Esophagus muscularis mucosa (tissue), 4 donors: Measurements from ENCODE around the gene SPPL3. TPM values are rescaled to one million over a fixed set of nuclear protein-coding genes. Genes with fewer than 3 reads are reported as not detected.
"Not testable (repeated sequence)": the region's sequence is repeated elsewhere in the genome, so short reads cannot be mapped to it uniquely, and the experiment has no call there.

ENCODE experiments used
- DNase-seq: peaks from one replicate; pipeline ENCODE4 v3.0.0-alpha.2; 2017; ENCODE audit errors: extremely low spot score
- H3K27ac ChIP-seq, 4 donors: fragments of 200-600 bp; sonication (generic); replicated peaks in 1 of 4; 1 replicate in 3 of 4; 2 replicates in 1 of 4; pipeline ENCODE4 v1.5.1; 2016 to 2019; ENCODE audit warnings: mild to moderate bottlenecking in 1 of 4
- H3K27me3 ChIP-seq, 4 donors: fragments of 200-600 bp; sonication (generic); one replicate each; pipeline versions ENCODE4 v1.5.1 to v1.6.0; 2016 to 2019
- H3K36me3 ChIP-seq, 4 donors: fragments of 200-600 bp; sonication (generic); one replicate each; pipeline ENCODE4 v1.5.1; 2016 to 2019
- H3K4me1 ChIP-seq, 4 donors: fragments of 200-600 bp; sonication (generic); one replicate each; pipeline ENCODE4 v1.5.1; 2016 to 2019
- H3K4me3 ChIP-seq, 4 donors: fragments of 200-600 bp; sonication (generic); 1 replicate in 2 of 4; 2 replicates in 2 of 4; pipeline ENCODE4 v1.5.1; 2016 to 2019; ENCODE audit warnings: mild to moderate bottlenecking in 4 of 4, moderate library complexity in 1 of 4
- H3K9me3 ChIP-seq, 4 donors: fragments of 200-600 bp; sonication (generic); 1 replicate in 3 of 4; 2 replicates in 1 of 4; pipeline ENCODE4 v1.5.1; 2016 to 2019
- CTCF ChIP-seq, 3 experiments: fragments of 200-600 bp in 2 of 3; fragments of 450-650 bp in 1 of 3; sonication (generic) in 2 of 3; IDR thresholded peaks; one replicate each; pipeline ENCODE4 v1.5.1; 2017 to 2019; ENCODE audit warnings: antibody characterized with exemption in 3 of 3, mild to moderate bottlenecking in 2 of 3, moderate library complexity in 1 of 3
- EP300 ChIP-seq: sonication (generic); formaldehyde crosslinking; IDR thresholded peaks from one replicate; pipeline ENCODE4 v1.6.1; 2017; ENCODE audit warnings: antibody characterized with exemption
- POLR2A ChIP-seq: fragments of 450-650 bp; IDR thresholded peaks from one replicate; pipeline ENCODE4 v1.6.1; 2017; ENCODE audit warnings: antibody characterized with exemption, moderate library complexity, mild to moderate bottlenecking, low read depth
- POLR2AphosphoS5 ChIP-seq, 2 donors: sonication (generic); formaldehyde crosslinking; IDR thresholded peaks; one replicate each; pipeline ENCODE4 v1.6.1; 2017; ENCODE audit warnings: antibody characterized with exemption in 2 of 2
- WGBS: methylation state at CpG from one replicate; pipeline ENCODE4 v1.1.5; 2018; 5-methylcytosine and 5-hydroxymethylcytosine counted together
- intact Hi-C: fragments of 100-400 bp; cut with DNase I; formaldehyde crosslinking; loops from one replicate; pipeline ENCODE4 v1.15.1; 2023
- total RNA-seq, 4 donors: library from RNA; depleted of rRNA; stranded (reverse); fragments of >200 nt; gene quantifications; one replicate each; pipeline versions ENCODE4 v1.1.0 to v1.2.1, GENCODE V29; 2016

The SPPL3 gene
- total RNA-seq, 4 donors from 2014 or later: 18.4 to 32.1 (median 21.8) TPM

- WGBS: 92% methylated on average over 5 of the region's 5 CpGs
- no peaks in the 10 kb centered on the region for H3K36me3 ChIP-seq
- H3K9me3 ChIP-seq: no peaks in the 10 kb centered on the region
- no peaks in the 10 kb centered on the region for H3K27me3 ChIP-seq
- H3K27ac ChIP-seq: no peak overlapping the region
- no peak for TF ChIP-seq POLR2A
- no peak for TF ChIP-seq CTCF (IDR thresholded peaks at IDR 0.05)
- TF ChIP-seq EP300: no peak
- TF ChIP-seq POLR2AphosphoS5 (IDR thresholded peaks at IDR 0.05): no peak
- no peak for DNase-seq
- H3K4me3 ChIP-seq: no peak overlapping the region
- intact Hi-C loops: loop anchor here (10.0 kb wide), 1 partner anchor 181 kb away; the partner anchor contains the start of gene ACADS
- H3K4me1 ChIP-seq: peaks cover 16 to 29% (median 27%) of the 10 kb centered on the region in 4 donors
Observed at GRCh38 chr12:120905856-120906384, 1.8 kb upstream of the SPPL3 start.

- Histone ChIP-seq H3K27ac (peak overlapping the region; percentile 86 to 92 (median 89)), H3K27me3 (no peaks in the 10 kb centered on the region), H3K4me3 (peak overlapping the region; percentile 87 to 98 (median 94)), H3K9me3 (no peaks in the 10 kb centered on the region), H3K36me3 (peaks cover 0 to 3% (median 0%) of the 10 kb centered on the region in 4 donors), H3K4me1 (peaks cover 16 to 32% (median 29%) of the 10 kb centered on the region in 4 donors)
- intact Hi-C loops: loop anchor here (10.0 kb wide), 1 partner anchor 179 kb away; the partner anchor contains the start of gene ACADS
- whole genome bisulfite sequencing: under 1% methylated on average over 12 of the region's 85 CpGs
- no peak for DNase-seq
- TF ChIP-seq CTCF (IDR thresholded peaks at IDR 0.05) (no peak), POLR2AphosphoS5 (IDR thresholded peaks at IDR 0.05) (peak; percentile 33 to 55), POLR2A (no peak), EP300 (no peak)
Observed at GRCh38 chr12:120903412-120904196, 554 bp downstream of the SPPL3 start.

- no peaks in the 10 kb centered on the region for H3K9me3 ChIP-seq
- no peak for TF ChIP-seq EP300
- no peak for TF ChIP-seq CTCF (IDR thresholded peaks at IDR 0.05)
- TF ChIP-seq POLR2A: no peak
- TF ChIP-seq POLR2AphosphoS5 (IDR thresholded peaks at IDR 0.05): no peak
- 11% methylated on average over 15 of the region's 15 CpGs for WGBS
- H3K4me3 ChIP-seq: peak overlapping the region; percentile 87 to 98 (median 94)
- intact Hi-C loops: loop anchor here (10.0 kb wide), 1 partner anchor 178 kb away; the partner anchor contains the start of gene ACADS
- H3K27ac ChIP-seq: peak overlapping the region; percentile 86 to 92 (median 89)
- H3K4me1 ChIP-seq: peaks cover 16 to 39% (median 35%) of the 10 kb centered on the region in 4 donors
- no peak for DNase-seq
- H3K36me3 ChIP-seq: peaks cover 0 to 3% (median 0%) of the 10 kb centered on the region in 4 donors
- H3K27me3 ChIP-seq: no peaks in the 10 kb centered on the region
Observed at GRCh38 chr12:120902846-120903411, 1.2 kb downstream of the SPPL3 start.

GRCh38 chr12:120901818-120902217 lies 2.3 kb downstream of the SPPL3 start:
- no peak for DNase-seq
- Histone ChIP-seq H3K27me3 (no peaks in the 10 kb centered on the region), H3K4me3 (no peak overlapping the region), H3K4me1 (peaks cover 21 to 44% (median 35%) of the 10 kb centered on the region in 4 donors), H3K9me3 (no peaks in the 10 kb centered on the region), H3K27ac (no peak overlapping the region), H3K36me3 (peaks cover 0 to 3% (median 0%) of the 10 kb centered on the region in 4 donors)
- intact Hi-C loops: loop anchor here (10.0 kb wide), 1 partner anchor 177 kb away; the partner anchor contains the start of gene ACADS
- 74% methylated on average over 4 of the region's 4 CpGs for WGBS
- TF ChIP-seq CTCF (IDR thresholded peaks at IDR 0.05): no peak
- TF ChIP-seq EP300: no peak
- no peak for TF ChIP-seq POLR2A
- TF ChIP-seq POLR2AphosphoS5 (IDR thresholded peaks at IDR 0.05): no peak

- H3K27me3 ChIP-seq, H3K27ac ChIP-seq, H3K4me3 ChIP-seq, H3K36me3 ChIP-seq, H3K9me3 ChIP-seq, DNase-seq: not testable (repeated sequence)
- H3K4me1 ChIP-seq: peaks cover 23 to 51% (median 40%) of the 10 kb centered on the region in 4 donors
- 87% methylated on average over 4 of the region's 5 CpGs for WGBS
- intact Hi-C loops: loop anchor here (10.0 kb wide), 1 partner anchor 176 kb away; the partner anchor contains the start of gene ACADS
Observed at GRCh38 chr12:120901101-120901500, 3.1 kb downstream of the SPPL3 start.
